PC-9 (cell line): ENCODE results near the gene FGF1. TPM values are rescaled to one million over a fixed set of nuclear protein-coding genes. Genes with fewer than 3 reads are reported as not detected.

Experiments used
- BruUV-seq: library from RNA; stranded (reverse); fragments of 400-500 nt; replicated peaks from 2 replicates; lab custom pipeline; 2021; lab: Mats Ljungman, UMichigan
- CTCF ChIA-PET: fragments of 300-600 bp; sonication (Branson Sonifier 250); formaldehyde crosslinking; loops from one replicate; lab custom pipeline; 2022; ENCODE audit warnings: antibody characterized with exemption; lab: Charles Lee
- POLR2A ChIA-PET: fragments of 300-600 bp; sonication (Branson Sonifier 250); formaldehyde crosslinking; loops from one replicate; lab custom pipeline; 2022; ENCODE audit warnings: antibody characterized with exemption; ENCODE audit not compliant: unreplicated experiment; lab: Charles Lee
- DNase-seq, 2 experiments: peaks; one replicate each; pipeline versions ENCODE4 v3.0.0 to v3.0.0-alpha.2; 2015 to 2022; ENCODE audit warnings: mixed read lengths in 1 of 2
- H2AFZ ChIP-seq: fragments of 200-600 bp; sonication (generic); 2 replicates; pipeline ENCODE4 v1.8.1; 2017; ENCODE audit warnings: antibody characterized with exemption
- H3F3A ChIP-seq: fragments of 200-600 bp; sonication (generic); 2 replicates; pipeline ENCODE4 v1.8.1; 2017; ENCODE audit warnings: antibody characterized with exemption, mild to moderate bottlenecking, low read depth; ENCODE audit not compliant: insufficient read depth
- H3K27ac ChIP-seq: fragments of 200-600 bp; sonication (generic); 2 replicates; pipeline ENCODE4 v1.6.1; 2016; ENCODE audit warnings: mixed run types
- H3K27me3 ChIP-seq: fragments of 200-600 bp; sonication (generic); 2 replicates; pipeline ENCODE4 v1.6.1; 2016; ENCODE audit warnings: low read depth, mixed run types; ENCODE audit not compliant: insufficient read depth
- H3K36me3 ChIP-seq: fragments of 200-600 bp; sonication (generic); 2 replicates; pipeline ENCODE4 v1.6.1; 2016; ENCODE audit warnings: low read depth, mixed run types
- H3K4me1 ChIP-seq: fragments of 200-600 bp; sonication (generic); replicated peaks from 2 replicates; pipeline ENCODE4 v1.6.1; 2016; ENCODE audit warnings: mixed run types; ENCODE audit not compliant: insufficient read depth
- H3K4me2 ChIP-seq: fragments of 200-600 bp; sonication (generic); 2 replicates; pipeline ENCODE4 v1.6.1; 2017; ENCODE audit warnings: mixed run types
- H3K4me3 ChIP-seq: fragments of 200-600 bp; sonication (generic); 2 replicates; pipeline ENCODE4 v1.6.1; 2016; ENCODE audit warnings: mixed run types
- H3K79me2 ChIP-seq: fragments of 200-600 bp; sonication (generic); 2 replicates; pipeline ENCODE4 v1.6.1; 2017; ENCODE audit warnings: low read depth, mixed run types
- H3K9me2 ChIP-seq: fragments of 200-600 bp; sonication (generic); 2 replicates; pipeline ENCODE4 v1.8.1; 2017; ENCODE audit warnings: mild to moderate bottlenecking; ENCODE audit not compliant: insufficient read depth
- H3K9me3 ChIP-seq: fragments of 200-600 bp; sonication (generic); 2 replicates; pipeline ENCODE4 v1.8.1; 2016; ENCODE audit warnings: low read depth; ENCODE audit not compliant: insufficient read depth
- H4K20me1 ChIP-seq: fragments of 200-600 bp; sonication (generic); 2 replicates; pipeline ENCODE4 v1.8.1; 2017; ENCODE audit not compliant: insufficient read depth
- CTCF ChIP-seq: fragments of 200-600 bp; sonication (generic); conservative IDR thresholded peaks from 2 replicates; pipeline ENCODE4 v1.6.1; 2017; ENCODE audit warnings: mixed run types, antibody characterized with exemption, mild to moderate bottlenecking, moderate library complexity
- EZH2 ChIP-seq: fragments of 200-600 bp; sonication (generic); IDR thresholded peaks from 2 replicates; pipeline ENCODE4 v1.8.0; 2017; ENCODE audit warnings: antibody characterized with exemption, low read depth
- intact Hi-C: fragments of 100-400 bp; cut with micrococcal nuclease; formaldehyde crosslinking; loops from one replicate; pipeline ENCODE4 v1.10.0; 2022; ENCODE audit not compliant: unreplicated experiment
- total RNA-seq: library from RNA; stranded (reverse); gene quantifications from 2 replicates; pipeline ENCODE4 v1.2.3, GENCODE V29; 2021

Gene FGF1
- total RNA-seq, 1 experiment from 2014 or later, result 0.44 TPM

DNA sequence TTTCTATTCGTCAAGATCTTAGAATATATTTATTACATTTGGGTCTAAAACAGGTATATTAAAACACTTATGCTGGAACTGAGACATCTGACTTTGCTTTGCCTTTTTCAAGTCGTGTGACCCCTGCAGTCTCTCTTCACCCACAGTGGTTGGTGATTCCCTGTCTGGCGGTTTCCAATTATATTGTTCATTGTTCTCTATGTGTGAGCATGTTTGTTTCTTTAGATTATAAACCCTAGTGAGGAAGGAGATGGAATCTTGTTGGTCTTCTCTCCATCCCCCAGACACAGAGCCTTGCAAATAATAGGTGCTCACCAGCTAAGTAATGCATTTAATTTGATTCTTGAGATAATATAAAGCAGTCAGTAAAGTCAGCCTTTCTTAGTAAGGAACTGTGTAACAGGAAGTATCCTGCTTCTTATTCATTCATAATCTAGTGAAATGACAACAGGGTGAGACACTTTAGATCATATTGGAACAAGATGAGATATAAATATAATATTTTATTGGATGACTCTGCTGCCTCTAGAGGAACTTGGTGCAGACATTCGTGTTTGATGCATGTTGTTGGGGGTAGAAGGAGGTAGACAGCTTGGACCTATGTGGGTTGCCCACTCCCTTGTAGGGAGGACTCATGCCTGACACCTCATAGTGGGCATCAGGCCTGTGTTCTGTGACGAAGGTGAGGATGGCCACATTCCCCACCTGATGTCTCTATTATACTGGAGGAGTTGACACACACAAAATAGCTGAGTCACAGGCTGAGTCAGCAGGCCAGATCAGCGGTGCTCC is 88.1 kb downstream of the FGF1 start:
- TF ChIP-seq EZH2 (no peak), CTCF (no peak; the same call in 1 of the 2 replicates)
- H2AFZ ChIP-seq, result no peak overlapping the region
- H3K36me3 ChIP-seq, result no peaks in the 10 kb centered on the region
- peak overlapping the region; percentile 75 for H3K27ac ChIP-seq
- no peaks in the 10 kb centered on the region for H4K20me1 ChIP-seq
- no TSS peak for BruUV-seq
- H3K4me2 ChIP-seq, result peak overlapping the region; percentile 21
- H3K9me2 ChIP-seq, result no peaks in the 10 kb centered on the region
- peak; percentile 55 to 79 for DNase-seq
- no peaks in the 10 kb centered on the region for H3K79me2 ChIP-seq
- H3K4me1 ChIP-seq, result peaks cover 32% of the 10 kb centered on the region
- H3K4me3 ChIP-seq, result peak overlapping the region; percentile 11; the same call in 1 of the 2 replicates
- H3F3A ChIP-seq, result peaks cover 22% of the 10 kb centered on the region
- CTCF ChIA-PET, result interaction anchor here (0.6 kb wide), 1 partner anchor 584 kb away, joined by 15 read pairs; no protein-coding TSS in a partner anchor
- intact Hi-C loops, result loop anchor here (5.0 kb wide), 1 partner anchor 100 kb away; no protein-coding TSS in a partner anchor
- H3K9me3 ChIP-seq, result no peaks in the 10 kb centered on the region
- no peaks in the 10 kb centered on the region for H3K27me3 ChIP-seq
- POLR2A ChIA-PET, result interaction anchor here (0.7 kb wide), 1 partner anchor 230 kb away, joined by 4 read pairs; no protein-coding TSS in a partner anchor

DNA sequence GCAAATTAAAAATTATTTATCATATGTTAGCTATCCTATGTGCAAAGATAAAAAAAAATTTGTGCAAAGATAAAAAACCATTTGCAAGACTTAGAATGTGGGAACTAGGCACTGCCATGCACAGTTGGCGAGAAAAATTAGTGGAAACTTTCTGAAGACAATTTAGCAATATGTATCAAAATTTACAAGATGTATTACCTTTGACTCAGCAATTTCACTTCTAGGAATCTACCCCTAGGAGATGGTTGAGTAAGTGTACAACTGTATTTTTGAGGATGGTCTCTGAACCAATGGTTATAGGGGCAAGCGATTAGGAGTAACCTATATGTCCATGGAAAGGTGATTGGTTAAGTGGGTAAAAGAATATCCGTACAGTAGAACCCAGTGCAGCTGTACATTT is 88.9 kb downstream of the FGF1 start:
- peak overlapping the region; percentile 75 for H3K27ac ChIP-seq
- no peaks in the 10 kb centered on the region for H3K9me2 ChIP-seq
- no peak overlapping the region for H3K4me3 ChIP-seq
- H3F3A ChIP-seq, result peaks cover 17% of the 10 kb centered on the region; the same call in 1 of the 2 replicates
- DNase-seq, result no peak
- H3K79me2 ChIP-seq, result no peaks in the 10 kb centered on the region
- no peaks in the 10 kb centered on the region for H3K27me3 ChIP-seq
- no peak overlapping the region for H3K4me2 ChIP-seq
- TF ChIP-seq CTCF (no peak), EZH2 (no peak)
- H4K20me1 ChIP-seq, result no peaks in the 10 kb centered on the region
- peaks cover 24% of the 10 kb centered on the region for H3K4me1 ChIP-seq
- intact Hi-C loops, result loop anchor here (5.0 kb wide), 1 partner anchor 100 kb away; no protein-coding TSS in a partner anchor
- H3K9me3 ChIP-seq, result no peaks in the 10 kb centered on the region
- ChIA-PET CTCF (no interaction called here), POLR2A (no interaction called here)
- H3K36me3 ChIP-seq, result no peaks in the 10 kb centered on the region
- no peak overlapping the region for H2AFZ ChIP-seq
- BruUV-seq, result no TSS peak

DNA sequence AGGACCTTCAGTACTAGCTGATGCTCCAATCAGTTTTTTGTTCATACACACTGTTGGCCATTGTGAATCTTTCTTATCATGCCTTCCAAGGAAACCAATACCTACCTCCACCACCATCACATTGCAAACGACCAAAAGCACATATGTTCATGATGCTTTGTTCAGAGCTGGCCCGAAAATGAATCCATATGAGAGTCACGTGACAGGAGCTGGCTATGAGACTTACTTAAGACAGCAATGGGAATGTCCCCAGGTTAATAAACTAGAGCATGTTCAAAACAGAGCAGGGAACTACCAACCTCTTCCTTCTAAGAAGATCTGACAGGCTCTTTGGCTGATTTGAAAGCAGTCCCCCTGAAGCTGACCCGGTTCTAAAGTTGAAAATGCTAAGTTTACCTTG is 93.5 kb downstream of the FGF1 start:
- no peak overlapping the region for H2AFZ ChIP-seq
- no peaks in the 10 kb centered on the region for H3K27me3 ChIP-seq
- no peak for DNase-seq
- no peaks in the 10 kb centered on the region for H3K9me2 ChIP-seq
- intact Hi-C loops, result no loop called here
- no peaks in the 10 kb centered on the region for H3K36me3 ChIP-seq
- ChIA-PET POLR2A (no interaction called here), CTCF (no interaction called here)
- no peak overlapping the region for H3K27ac ChIP-seq
- H3K4me2 ChIP-seq, result no peak overlapping the region
- H3F3A ChIP-seq, result peaks cover 6% of the 10 kb centered on the region; the same call in 1 of the 2 replicates
- BruUV-seq, result no TSS peak
- no peaks in the 10 kb centered on the region for H4K20me1 ChIP-seq
- no peak overlapping the region for H3K4me3 ChIP-seq
- peaks cover 8% of the 10 kb centered on the region for H3K4me1 ChIP-seq
- H3K79me2 ChIP-seq, result no peaks in the 10 kb centered on the region
- H3K9me3 ChIP-seq, result no peaks in the 10 kb centered on the region
- no peak for TF ChIP-seq EZH2
- TF ChIP-seq CTCF, result no peak
